ENCODE data around the gene OMA1. TPM values are rescaled to one million over a fixed set of nuclear protein-coding genes. Genes with fewer than 3 reads are reported as not detected.
A peak's percentile ranks its signal among the peaks of the same experiment; 100 is the strongest.

Gene OMA1
- total RNA-seq (10 to 100 TPM; 16.5 to 30.4 (median 23.7) TPM), polyA plus RNA-seq (10 to 100 TPM in 1 of 3 donors, 1 to 10 TPM in 2; 8.2 to 22.0 (median 9.8) TPM)
- long read RNA-seq, donor 1, partial matches to known transcripts: 0 of 20 reads
- long read RNA-seq, donor 1, other reads (novel, unspliced or antisense): 20 of 20 reads
- long read RNA-seq, donor 2, partial matches to known transcripts: 3 of 23 reads
- long read RNA-seq, donor 2, other reads (novel, unspliced or antisense): 20 of 23 reads

DNA sequence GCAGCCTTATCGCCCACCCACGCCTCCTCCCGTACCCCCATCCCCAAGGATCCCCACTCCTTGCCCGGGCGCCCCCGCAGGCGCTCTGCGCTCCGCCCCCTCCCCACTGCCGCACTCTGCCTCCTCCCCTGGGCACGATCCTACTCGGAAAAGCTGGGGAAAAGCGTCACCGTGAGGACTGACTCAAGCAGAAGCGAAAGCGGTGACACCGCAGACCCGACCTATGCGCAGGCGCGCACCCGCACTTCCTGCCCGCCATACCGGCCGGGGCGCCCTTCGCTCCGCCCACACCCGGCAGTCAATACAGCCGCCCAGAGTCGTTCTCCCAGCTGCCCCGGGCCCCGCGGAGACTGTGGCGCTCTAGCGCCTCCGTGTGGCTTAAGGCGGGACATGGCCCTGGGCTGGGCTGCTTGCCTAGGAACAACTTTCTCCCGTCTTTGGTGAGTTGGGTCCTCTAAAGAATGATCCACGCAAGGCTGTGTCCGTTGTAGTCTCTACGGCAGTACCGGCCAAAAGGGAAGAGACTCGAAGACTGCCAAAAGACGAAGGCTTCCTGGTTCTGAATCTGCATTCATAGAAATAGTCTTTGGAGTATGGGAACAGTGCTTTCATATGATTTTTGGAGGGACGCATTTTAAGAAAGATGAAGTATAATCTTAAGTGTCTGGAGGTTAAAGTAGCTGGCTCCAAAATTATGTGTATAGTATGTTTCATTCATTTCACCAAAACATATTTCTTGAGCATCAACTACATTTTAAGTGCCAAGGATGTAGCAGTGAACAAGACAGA lies at the start of gene OMA1:
Gene OMA1 (minus strand): TSS at position 207 of the 789 bp plus-strand sequence. CDS start 7,432 bp downstream, outside the sequence.
- peak; percentile 98 to 99 (median 99) for ATAC-seq
- WGBS, 3 donors: 1% methylated on average over 38 to 46 of the region's 46 CpGs
- Histone ChIP-seq H3K9me3 (no peaks in the 10 kb centered on the region), H3K4me1 (peaks cover 6% of the 10 kb centered on the region), H3K36me3 (ENCODE audit: insufficient read depth in 1 of 2, low read depth in 1 of 2) (no peaks in the 10 kb centered on the region), H3K4me3 (peak within 1 kb of the TSS; percentile 81), H3K27ac (peak within 1 kb of the TSS; percentile 98), H3K27me3 (ENCODE audit: insufficient read depth in 3 of 3, low read length in 2 of 3) (no peaks in the 10 kb centered on the region)
- intact Hi-C loops (cut with DNase I): loop anchor here (2.0 to 10.0 kb wide), 2 partner anchors 30 to 108 kb away; no protein-coding TSS in a partner anchor
- TF ChIP-seq, protein P1, sequence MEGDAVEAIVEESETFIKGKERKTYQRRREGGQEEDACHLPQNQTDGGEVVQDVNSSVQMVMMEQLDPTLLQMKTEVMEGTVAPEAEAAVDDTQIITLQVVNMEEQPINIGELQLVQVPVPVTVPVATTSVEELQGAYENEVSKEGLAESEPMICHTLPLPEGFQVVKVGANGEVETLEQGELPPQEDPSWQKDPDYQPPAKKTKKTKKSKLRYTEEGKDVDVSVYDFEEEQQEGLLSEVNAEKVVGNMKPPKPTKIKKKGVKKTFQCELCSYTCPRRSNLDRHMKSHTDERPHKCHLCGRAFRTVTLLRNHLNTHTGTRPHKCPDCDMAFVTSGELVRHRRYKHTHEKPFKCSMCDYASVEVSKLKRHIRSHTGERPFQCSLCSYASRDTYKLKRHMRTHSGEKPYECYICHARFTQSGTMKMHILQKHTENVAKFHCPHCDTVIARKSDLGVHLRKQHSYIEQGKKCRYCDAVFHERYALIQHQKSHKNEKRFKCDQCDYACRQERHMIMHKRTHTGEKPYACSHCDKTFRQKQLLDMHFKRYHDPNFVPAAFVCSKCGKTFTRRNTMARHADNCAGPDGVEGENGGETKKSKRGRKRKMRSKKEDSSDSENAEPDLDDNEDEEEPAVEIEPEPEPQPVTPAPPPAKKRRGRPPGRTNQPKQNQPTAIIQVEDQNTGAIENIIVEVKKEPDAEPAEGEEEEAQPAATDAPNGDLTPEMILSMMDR (IDR thresholded peaks at IDR 0.05): peak; percentile 97
- peak; percentile 98 to 99 for DNase-seq

DNA sequence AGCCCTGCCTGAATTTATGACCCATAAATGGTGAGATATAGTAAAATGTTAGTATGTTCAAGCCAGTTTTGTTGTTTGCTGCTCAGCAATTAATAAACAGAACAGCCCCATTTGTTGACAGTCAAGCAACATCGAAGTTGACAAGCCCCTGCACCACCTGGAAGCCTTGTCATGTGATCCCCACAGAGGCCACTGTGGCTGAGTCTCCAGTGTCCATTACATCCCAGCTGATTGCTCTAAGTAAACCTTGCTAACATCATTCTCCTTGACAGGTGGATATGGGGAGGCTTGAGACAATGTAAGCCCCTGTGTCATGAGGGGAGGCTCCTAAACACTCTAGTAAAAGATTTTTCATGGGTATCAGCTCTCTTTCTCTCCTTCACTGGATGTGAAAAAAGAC lies 48.0 kb upstream of the OMA1 start:
- no peak for DNase-seq
- Histone ChIP-seq H3K27me3 (ENCODE audit: insufficient read depth in 3 of 3, low read length in 2 of 3) (no peaks in the 10 kb centered on the region), H3K4me1 (peaks cover 16% of the 10 kb centered on the region), H3K27ac (no peak overlapping the region), H3K4me3 (no peak overlapping the region), H3K9me3 (no peaks in the 10 kb centered on the region), H3K36me3 (ENCODE audit: insufficient read depth in 1 of 2, low read depth in 1 of 2) (no peaks in the 10 kb centered on the region)
- intact Hi-C loops (cut with DNase I): no loop called here
- TF ChIP-seq, protein P1 (IDR thresholded peaks at IDR 0.05): no peak
- 67 to 69% (median 68%) methylated on average over 1 of the region's 1 CpG for WGBS, 3 donors
- ATAC-seq: no peak

DNA sequence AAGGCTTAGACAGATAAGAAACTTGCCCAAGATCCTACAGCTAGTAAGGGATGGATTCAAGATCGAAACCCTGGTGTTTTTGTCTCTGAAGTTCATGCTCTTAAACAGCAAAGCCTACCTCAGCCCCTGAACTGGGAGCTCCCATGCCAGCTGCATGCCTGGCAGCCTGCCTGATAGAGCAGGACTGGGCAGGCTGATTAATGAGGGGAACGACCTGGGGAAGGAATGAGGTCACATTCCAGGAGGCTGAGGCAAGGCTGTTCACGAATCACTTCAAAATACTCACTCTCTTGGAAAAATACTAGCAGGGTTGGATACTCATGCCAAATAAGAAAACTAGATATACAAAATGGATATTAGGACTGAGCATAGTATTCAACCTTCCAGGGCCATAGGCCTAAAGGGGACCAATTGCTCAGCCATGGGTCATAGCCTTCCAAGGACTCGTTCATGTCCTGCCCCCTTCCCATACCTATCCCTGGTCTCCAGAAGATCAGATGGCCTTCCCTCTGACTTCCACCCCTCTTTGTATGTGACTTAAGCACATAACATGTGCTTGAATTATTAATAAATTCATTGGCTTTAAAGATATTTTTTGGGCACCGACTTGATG lies 46.1 kb upstream of the OMA1 start:
- Histone ChIP-seq H3K4me3 (no peak overlapping the region), H3K27me3 (ENCODE audit: insufficient read depth in 3 of 3, low read length in 2 of 3) (no peaks in the 10 kb centered on the region), H3K27ac (peak overlapping the region; percentile 48), H3K9me3 (no peaks in the 10 kb centered on the region), H3K4me1 (peaks cover 16% of the 10 kb centered on the region), H3K36me3 (ENCODE audit: insufficient read depth in 1 of 2, low read depth in 1 of 2) (no peaks in the 10 kb centered on the region)
- DNase-seq: peak; percentile 70 to 74
- 25 to 37% (median 28%) methylated on average over 5 of the region's 5 CpGs for whole genome bisulfite sequencing, 3 donors
- ATAC-seq: peak; percentile 89 to 96 (median 94)
- intact Hi-C loops (cut with DNase I): no loop called here
- TF ChIP-seq, protein P1 (IDR thresholded peaks at IDR 0.05): no peak

DNA sequence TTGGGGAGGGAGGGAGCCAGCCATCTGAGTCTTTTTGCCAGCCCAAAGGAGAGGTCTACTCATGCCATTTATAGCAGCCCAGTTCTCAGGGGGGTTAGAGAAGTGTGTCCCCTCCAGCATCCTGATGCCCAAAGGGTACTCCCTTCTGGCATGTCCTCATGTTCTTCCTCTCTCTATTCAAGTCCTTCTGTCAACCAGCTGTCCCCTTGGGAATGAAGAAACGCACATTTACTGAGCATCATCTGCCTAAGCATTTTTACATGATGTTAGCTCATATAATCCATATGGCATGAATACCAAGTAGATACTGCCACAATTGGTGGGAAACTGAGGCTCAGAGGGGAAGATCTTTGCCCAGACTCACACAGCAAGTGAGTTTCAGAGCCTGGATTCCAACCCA lies 45.3 kb upstream of the OMA1 start:
- no peaks in the 10 kb centered on the region for H3K27me3 ChIP-seq (ENCODE audit: insufficient read depth in 3 of 3, low read length in 2 of 3)
- TF ChIP-seq, protein P1 (IDR thresholded peaks at IDR 0.05): no peak
- no peaks in the 10 kb centered on the region for H3K9me3 ChIP-seq
- H3K4me1 ChIP-seq: peaks cover 16% of the 10 kb centered on the region
- intact Hi-C loops (cut with DNase I): no loop called here
- ATAC-seq: no peak
- no peaks in the 10 kb centered on the region for H3K36me3 ChIP-seq (ENCODE audit: insufficient read depth in 1 of 2, low read depth in 1 of 2)
- DNase-seq: no peak
- H3K4me3 ChIP-seq: no peak overlapping the region
- peak overlapping the region; percentile 48 for H3K27ac ChIP-seq
- 24 to 58% (median 43%) methylated on average over 1 of the region's 1 CpG for WGBS, 3 donors
